A549 (cell line): ENCODE data around the gene CA9.

Experiments used
- ELK1 ChIP-seq: fragments of 150-350 bp; IDR thresholded peaks from 2 replicates; pipeline ENCODE4 v1.6.1; 2014; ENCODE audit warnings: low read depth, mild to moderate bottlenecking, low read length
- JUNB ChIP-seq: fragments of >200 bp; sonication (Bioruptor Twin); formaldehyde crosslinking; IDR thresholded peaks from 2 replicates; pipeline ENCODE4 v1.6.1; 2016
- MAFK ChIP-seq: fragments of 450-650 bp; IDR thresholded peaks from 2 replicates; pipeline ENCODE4 v1.6.1; 2014; ENCODE audit not compliant: partially characterized antibody
- MAZ ChIP-seq: fragments of 150-350 bp; IDR thresholded peaks from 2 replicates; pipeline ENCODE4 v1.6.1; 2014; ENCODE audit warnings: antibody characterized with exemption, low read depth, low read length, borderline replicate concordance
- POLR2A ChIP-seq: IDR thresholded peaks from 2 replicates; pipeline ENCODE4 v1.6.1; 2012; ENCODE audit warnings: mild to moderate bottlenecking, low read length
- POLR2AphosphoS2 ChIP-seq: conservative IDR thresholded peaks from 2 replicates; pipeline ENCODE4 v1.6.1; 2012; ENCODE audit warnings: low read length, improper control_type of control experiment, inconsistent platforms
- RAD21 ChIP-seq, 2 experiments: fragments of >200 bp in 1 of 2; sonication (Bioruptor Twin) in 1 of 2; formaldehyde crosslinking in 1 of 2; IDR thresholded peaks in 1 of 2; conservative IDR thresholded peaks in 1 of 2; 2 replicates in 1 of 2; 3 replicates in 1 of 2; pipeline ENCODE4 v1.6.1; 2012 to 2018; ENCODE audit warnings: inconsistent platforms in 1 of 2
- RFX5 ChIP-seq: fragments of 450-650 bp; IDR thresholded peaks from 2 replicates; pipeline ENCODE4 v1.7.1; 2014; ENCODE audit warnings: antibody characterized with exemption, mild to moderate bottlenecking, moderate library complexity
- USF2 ChIP-seq: fragments of 450-650 bp; IDR thresholded peaks from 2 replicates; pipeline ENCODE4 v1.6.1; 2014; ENCODE audit warnings: antibody characterized with exemption
- TF ChIP-seq, protein P1 (sequence below): fragments of >200 bp; sonication (Bioruptor Twin); formaldehyde crosslinking; IDR thresholded peaks from 3 replicates; pipeline ENCODE4 v1.5.1; 2016

DNA sequence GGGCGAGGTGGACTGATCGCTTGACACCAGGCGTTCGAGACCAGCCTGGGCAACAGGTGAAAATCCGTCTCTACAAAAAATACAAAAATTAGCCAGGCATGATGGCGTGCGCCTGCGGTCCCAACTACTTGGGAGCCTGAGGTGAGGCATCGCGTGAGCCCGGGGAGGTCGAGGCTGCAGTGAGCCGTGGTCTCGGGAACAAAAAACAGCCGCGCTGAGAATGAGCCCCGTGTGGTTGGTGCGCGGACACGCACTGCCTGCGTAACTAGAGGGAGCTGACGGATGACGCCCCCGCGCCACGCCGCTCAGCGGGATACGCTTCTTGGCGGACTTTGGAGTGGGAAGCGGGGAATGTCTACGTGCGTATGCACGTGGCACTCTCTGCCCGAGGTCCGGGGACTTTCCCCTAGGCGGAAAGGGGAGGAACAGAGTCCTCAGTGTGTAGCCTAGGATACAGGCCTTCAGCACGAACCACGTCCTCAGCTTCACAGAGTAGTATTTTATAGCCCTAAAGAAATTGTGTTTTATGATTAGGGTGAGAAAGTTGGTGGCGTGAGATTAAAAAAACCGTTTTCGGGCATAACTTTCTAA lies 16.1 kb upstream of the CA9 start, which contains the start of gene RMRP:
- no peak for TF ChIP-seq POLR2A
- no peak for TF ChIP-seq ELK1
- TF ChIP-seq, protein P1, sequence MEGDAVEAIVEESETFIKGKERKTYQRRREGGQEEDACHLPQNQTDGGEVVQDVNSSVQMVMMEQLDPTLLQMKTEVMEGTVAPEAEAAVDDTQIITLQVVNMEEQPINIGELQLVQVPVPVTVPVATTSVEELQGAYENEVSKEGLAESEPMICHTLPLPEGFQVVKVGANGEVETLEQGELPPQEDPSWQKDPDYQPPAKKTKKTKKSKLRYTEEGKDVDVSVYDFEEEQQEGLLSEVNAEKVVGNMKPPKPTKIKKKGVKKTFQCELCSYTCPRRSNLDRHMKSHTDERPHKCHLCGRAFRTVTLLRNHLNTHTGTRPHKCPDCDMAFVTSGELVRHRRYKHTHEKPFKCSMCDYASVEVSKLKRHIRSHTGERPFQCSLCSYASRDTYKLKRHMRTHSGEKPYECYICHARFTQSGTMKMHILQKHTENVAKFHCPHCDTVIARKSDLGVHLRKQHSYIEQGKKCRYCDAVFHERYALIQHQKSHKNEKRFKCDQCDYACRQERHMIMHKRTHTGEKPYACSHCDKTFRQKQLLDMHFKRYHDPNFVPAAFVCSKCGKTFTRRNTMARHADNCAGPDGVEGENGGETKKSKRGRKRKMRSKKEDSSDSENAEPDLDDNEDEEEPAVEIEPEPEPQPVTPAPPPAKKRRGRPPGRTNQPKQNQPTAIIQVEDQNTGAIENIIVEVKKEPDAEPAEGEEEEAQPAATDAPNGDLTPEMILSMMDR: no peak
- TF ChIP-seq MAZ: no peak
- no peak for TF ChIP-seq JUNB
- no peak for TF ChIP-seq RFX5
- no peak for TF ChIP-seq MAFK
- peak in 1 of 2 experiments; percentile 34; a peak in 4 of 5 replicates for TF ChIP-seq RAD21 (conservative IDR thresholded peaks at IDR 0.05 in 1 of 2, IDR thresholded peaks at IDR 0.05 in 1 of 2)
- no peak for TF ChIP-seq POLR2AphosphoS2
- TF ChIP-seq USF2: peak; percentile 75
